Fibroblast of peridontal ligament (primary cell): ENCODE results near the gene RAB4B.
"Not testable (repeated sequence)": the region's sequence is repeated elsewhere in the genome, so short reads cannot be mapped to it uniquely, and the experiment has no call there.

Experiments
- DNase-seq: peaks from one replicate; pipeline ENCODE4 v3.0.0-alpha.2; 2010; ENCODE audit errors: extremely low read depth

RAB4B gene

DNA sequence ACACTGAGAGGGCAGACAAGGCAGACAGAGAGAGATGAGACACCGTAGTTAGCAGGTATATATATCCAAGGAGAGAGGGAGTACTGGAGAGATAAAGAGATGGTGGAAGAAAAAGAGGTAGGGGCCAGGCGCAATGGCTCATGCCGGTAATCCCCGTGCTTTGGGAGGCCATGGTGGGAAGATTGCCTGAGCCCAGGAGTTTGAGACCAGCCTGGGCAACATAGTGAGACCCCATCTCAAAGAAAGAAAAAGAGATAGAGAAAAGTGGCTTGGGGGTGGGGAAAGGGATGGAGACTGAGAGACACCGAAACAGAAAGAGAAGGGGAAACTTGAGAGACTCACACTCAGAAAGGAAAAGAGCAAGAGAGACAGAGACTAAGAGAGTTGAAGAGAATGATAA is 2.5 kb downstream of the RAB4B start:
- no peak for DNase-seq

DNA sequence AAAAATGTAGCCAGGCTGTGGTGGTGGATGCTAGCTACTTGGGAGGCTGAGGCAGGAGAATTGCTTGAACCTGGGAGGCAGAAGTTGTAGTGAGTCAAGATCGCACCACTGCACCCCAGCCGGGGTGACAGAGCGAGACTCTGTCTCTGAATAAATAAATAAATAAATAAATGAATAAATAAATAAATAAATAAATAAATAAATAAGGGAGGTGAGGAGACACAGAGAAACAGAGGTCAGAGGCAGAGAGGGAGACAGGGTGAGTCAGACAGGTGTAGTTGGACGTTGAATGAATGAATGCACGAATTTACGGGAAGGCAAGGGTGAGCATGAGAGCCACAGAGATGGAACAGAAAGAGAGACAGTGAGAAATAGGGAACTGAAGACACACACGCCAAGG is 3.1 kb downstream of the RAB4B start:
- DNase-seq, result no peak

DNA sequence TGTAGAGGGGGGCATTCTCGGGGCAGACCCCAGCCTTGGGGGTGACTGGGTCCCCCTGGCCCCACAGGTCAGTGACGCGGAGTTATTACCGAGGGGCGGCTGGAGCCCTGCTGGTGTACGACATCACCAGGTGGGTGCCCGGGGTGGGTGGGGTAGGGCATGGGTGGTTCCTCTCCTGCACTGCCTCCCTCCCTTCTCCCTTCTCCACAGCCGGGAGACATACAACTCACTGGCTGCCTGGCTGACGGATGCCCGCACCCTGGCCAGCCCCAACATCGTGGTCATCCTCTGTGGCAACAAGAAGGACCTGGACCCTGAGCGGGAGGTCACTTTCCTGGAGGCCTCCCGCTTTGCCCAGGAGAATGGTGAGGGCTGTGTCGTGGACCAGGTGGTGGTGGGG is 5.7 kb downstream of the RAB4B start:
- no peak for DNase-seq

DNA sequence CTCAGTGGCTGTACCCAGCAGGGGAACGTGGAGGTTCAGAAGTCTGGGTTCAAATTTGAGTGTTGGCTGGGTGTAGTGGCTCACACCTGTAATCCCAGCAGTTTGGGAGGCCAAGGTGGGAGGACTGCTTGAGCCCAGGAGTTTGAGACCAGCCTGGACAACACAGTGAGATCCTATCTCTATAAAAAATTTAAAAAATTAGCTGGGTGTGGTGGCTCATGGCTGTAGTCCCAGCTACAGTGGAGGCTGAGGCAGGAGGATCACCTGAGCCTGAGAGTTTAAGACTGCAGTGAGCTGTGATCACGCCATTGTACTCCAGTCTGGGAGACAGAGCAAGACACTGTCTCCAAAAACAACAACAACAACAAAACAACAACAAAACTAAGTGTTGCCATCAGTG is 6.1 kb downstream of the RAB4B start:
- not testable (repeated sequence) for DNase-seq

DNA sequence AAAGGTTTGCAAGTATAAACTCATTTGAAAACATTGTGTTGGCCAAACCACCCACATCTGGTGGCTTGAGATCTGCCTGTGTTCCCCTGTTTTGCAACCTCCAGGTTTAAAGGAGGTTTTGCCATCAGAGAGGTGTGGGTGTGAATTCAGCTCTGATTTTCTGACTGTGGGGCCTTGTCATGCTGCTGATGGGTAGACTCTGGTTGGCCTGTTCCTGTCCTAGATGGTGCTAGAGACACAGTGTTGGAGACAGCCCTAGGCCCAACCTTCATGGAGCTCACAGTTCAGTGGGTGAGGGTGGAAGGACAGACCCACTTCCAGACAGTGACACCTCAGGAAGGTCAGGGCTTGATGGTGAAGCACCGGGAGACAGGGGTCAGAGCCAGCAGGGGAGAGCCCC is 7.5 kb downstream of the RAB4B start:
- no peak for DNase-seq

DNA sequence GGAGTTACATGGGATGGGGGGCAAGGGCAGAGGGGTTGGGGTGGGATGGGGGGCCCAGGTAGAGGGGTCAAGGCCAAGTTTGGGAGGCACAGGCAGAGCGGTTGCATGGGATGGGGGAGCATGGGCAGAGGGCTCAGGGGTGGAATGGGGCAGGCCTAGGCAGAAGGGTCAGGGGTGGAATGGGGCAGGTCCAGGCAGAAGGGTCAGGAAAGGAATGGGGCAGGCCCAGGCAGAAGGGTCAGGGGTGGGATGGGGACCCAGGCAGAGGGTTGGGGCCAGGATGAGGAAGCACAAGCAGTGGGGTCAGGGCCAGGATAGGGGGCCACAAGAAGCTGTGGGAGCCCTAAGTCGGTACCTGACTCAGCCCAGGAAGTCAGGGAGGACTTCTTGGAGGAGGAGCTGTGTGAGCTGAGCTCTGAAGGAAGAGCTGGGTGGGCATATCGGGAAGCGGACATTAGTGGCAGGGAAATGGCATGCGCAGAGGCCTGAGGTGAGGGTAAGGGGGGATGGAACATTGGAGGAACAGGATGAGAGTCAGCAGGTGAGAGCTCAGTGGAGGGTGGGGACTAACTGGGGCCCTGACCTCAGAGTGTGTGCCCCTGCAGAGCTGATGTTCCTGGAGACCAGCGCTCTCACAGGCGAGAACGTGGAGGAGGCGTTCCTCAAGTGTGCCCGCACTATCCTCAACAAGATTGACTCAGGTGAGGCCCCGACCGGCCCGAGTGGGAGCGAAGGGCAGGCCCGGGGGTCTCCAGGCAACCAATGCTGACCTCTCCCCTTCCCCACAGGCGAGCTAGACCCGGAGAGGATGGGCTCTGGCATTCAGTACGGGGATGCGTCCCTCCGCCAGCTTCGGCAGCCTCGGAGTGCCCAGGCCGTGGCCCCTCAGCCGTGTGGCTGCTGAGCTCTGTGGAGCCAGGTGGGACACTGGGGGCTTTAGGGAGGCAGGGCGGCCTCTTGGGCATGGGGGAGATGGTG is 8.3 kb downstream of the RAB4B start:
- no peak for DNase-seq

DNA sequence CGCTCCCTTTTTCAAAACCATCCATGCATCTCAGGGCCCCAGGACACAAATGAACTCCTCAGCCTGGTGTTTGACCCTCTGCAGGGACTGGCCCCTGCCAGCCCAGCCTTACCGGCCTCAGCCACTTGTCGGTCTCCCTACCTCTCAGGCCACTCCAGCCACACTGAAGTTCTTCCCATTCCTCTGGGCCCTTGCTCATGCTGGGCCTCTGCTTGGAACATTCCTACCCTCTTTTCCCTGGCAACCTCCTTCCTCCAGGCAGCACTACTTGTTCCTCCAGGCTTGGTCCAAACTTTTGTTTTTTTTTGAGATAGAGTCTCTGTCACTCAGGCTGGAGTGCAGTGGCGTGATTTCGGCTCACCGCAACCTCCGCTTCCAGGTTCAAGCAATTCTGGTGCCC is 13.3 kb downstream of the RAB4B start:
- DNase-seq, result no peak

DNA sequence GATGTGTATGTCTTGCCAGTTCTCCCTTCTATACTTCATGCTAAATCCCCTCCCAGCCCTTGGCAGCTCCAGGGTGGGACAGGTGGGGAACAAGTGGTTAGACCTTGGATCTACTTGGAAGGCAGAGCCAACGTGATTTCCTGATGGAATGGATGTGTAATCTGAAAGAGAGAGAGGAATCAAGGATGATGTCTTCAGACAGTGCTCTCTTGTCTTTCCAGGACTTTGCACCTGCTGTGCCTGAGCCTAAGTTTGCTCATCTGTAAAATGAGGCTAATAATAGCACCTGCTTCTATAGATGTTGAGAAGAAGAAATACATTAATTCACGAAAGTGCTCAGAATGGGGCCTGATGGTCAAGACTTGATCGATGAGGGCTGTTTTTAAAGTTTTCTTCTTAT is 13.9 kb downstream of the RAB4B start:
- DNase-seq, result no peak

DNA sequence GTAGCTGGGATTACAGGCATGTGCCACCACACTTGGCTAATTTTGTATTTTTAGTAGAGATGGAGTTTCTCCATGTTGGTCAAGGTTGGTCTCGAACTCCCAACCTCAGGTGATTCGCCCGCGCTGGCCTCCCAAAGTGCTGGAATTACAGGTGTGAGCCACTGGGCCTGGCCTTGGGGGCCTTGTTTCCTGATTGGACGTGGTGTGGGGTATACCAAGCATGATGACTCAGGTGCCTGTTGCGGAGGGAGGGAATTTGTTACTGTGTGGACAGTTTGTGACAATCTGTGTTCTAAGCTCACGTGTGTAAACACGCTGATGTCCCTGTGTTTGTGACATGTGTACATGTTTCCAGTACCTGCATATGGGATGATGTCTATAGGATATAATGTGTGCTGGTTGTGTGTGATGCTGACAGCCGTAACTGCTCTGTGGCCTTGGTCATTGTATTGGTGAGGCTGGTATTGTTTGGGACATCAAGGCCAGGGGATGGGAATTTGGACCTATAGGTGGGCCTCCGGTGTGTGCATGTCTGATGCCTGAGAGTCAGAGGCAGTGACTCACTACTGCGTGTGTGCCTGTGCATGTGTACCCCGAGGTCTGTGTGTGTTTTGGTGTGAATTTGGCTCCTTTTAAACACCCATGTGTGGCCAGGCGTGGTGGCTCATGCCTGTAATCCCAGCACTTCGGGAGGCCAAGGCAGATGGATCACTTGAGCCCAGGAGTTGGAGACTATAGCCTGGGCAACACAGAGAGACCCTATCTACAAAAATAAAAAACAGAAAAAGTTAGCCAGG is 19.3 kb downstream of the RAB4B start:
- no peak for DNase-seq

DNA sequence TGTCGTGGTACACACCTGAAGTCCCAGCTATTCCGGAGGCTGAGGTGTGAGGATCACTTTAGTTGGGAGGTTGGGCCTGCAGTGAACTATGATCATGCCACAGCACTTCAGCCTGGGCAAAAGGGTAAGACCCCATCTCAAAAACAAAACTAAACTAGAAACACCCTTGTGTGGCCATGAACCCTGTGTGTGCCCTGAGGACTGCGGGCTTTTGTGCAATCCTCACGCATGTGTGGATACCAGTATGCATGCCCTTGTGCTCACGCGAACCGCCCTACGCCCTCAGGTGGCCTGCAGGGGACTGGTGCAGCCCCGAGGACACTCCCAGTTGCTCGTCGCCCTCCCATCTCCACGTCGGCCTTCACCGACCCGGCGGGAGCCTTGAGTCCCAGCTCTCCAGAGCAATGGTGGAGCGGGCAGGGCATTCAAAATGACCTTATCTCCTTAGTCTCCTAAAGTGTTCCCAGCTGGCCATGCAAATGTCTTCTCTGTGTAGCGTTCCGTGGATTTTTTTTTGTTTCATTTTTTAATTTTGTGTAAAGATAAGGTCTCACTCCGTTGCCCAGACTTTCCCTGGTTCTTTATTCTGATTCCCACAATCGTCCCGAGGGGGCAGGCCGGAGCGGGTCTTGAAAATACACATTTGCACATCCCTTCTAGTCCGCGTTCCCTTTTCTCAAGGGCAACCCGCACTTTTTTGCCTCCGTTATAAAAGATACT is 20.1 kb downstream of the RAB4B start:
- DNase-seq, result peak; percentile 48

DNA sequence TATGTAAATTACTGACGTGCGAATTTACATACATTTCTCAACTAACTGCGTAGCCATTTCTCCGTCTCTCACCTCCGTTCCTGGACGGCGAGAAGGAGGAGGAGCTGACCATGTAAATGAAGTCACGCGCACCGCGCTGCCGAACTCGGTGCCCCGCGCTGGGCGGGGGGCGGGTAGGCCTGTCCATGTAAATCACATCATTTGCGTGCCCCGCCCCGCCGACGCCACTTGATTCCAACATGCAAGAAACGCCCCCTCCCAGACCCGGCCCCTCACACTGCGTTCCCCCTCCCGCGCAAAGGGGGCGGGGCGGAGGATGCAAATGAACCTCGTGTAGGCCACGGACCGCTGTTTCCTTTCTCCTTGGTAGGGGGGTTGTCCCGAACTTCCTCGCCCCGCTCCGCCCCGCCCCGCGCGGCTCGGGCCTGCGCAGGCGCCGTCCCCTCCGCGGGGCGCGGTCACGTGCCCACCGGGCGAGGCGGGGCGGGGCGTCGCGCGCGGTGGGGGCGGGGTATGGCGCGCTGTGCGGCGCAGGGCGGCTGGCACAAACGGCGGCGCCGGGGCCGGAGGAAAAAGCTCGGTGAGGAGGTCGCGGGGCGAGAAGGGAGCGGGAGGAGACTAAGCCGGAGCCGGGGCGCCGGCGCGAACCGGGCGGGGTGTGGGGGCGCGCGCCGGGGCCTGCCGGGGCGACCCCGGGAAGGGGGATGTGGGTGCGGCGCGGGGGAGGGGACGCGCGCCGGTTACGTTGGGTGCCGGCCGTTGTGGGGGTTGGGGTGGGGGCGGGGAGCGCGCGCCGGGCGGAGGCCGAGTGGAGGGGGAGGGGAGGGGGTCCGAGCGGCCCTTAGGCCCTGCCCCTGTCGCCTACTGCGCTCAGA is 20.9 kb downstream of the RAB4B start, which contains the start of gene EGLN2:
EGLN2 (plus strand) TSS at position 509 of the 875 bp plus-strand sequence. CDS start 1,382 bp downstream, outside the sequence.
- peak; percentile 99 for DNase-seq

DNA sequence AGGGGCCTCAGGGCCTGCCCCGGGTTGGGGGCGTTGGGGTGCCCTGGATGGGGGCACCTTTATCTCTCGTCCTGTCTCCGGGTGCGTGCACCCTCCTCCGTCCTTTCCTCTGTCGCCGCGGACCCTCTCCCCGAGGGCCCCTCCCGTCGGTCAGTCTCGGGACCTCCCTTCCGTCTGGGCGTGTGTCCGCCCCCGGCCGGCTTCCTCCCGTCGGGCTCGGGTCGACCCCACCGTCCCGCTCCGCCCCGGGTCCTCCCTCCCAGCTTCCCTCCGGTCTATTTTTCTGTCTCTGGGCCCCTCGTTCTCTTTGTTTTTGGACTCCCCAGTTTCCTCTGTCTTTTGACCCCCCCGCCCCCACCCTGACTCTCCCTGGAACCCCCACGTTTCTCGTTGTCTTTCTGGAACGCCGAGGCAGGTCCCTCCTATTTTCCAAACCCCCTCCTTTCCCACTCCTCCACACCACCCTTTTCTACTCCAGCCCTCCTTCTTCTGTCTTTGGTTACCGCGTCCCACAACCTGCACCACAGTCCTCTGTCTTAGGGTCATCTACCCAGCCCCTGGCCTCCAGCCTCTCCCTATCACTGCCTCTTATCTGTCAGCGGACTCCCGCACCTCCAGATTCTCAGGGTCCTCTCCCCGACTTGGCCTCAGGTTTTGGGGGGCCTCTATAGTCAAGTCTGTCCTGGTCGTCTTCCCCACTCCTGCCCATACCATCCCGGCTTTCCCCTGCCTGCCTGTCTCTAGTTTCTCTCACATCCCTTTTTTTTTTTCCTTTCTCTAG is 21.7 kb downstream of the RAB4B start:
- no peak for DNase-seq

DNA sequence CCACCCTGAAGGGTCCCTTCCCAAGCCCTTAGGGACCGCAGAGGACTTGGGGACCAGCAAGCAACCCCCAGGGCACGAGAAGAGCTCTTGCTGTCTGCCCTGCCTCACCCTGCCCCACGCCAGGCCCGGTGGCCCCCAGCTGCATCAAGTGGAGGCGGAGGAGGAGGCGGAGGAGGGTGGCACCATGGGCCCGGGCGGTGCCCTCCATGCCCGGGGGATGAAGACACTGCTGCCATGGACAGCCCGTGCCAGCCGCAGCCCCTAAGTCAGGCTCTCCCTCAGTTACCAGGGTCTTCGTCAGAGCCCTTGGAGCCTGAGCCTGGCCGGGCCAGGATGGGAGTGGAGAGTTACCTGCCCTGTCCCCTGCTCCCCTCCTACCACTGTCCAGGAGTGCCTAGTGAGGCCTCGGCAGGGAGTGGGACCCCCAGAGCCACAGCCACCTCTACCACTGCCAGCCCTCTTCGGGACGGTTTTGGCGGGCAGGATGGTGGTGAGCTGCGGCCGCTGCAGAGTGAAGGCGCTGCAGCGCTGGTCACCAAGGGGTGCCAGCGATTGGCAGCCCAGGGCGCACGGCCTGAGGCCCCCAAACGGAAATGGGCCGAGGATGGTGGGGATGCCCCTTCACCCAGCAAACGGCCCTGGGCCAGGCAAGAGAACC is 22.4 kb downstream of the RAB4B start:
- no peak for DNase-seq

DNA sequence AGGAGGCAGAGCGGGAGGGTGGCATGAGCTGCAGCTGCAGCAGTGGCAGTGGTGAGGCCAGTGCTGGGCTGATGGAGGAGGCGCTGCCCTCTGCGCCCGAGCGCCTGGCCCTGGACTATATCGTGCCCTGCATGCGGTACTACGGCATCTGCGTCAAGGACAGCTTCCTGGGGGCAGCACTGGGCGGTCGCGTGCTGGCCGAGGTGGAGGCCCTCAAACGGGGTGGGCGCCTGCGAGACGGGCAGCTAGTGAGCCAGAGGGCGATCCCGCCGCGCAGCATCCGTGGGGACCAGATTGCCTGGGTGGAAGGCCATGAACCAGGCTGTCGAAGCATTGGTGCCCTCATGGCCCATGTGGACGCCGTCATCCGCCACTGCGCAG is 22.9 kb downstream of the RAB4B start:
- no peak for DNase-seq

DNA sequence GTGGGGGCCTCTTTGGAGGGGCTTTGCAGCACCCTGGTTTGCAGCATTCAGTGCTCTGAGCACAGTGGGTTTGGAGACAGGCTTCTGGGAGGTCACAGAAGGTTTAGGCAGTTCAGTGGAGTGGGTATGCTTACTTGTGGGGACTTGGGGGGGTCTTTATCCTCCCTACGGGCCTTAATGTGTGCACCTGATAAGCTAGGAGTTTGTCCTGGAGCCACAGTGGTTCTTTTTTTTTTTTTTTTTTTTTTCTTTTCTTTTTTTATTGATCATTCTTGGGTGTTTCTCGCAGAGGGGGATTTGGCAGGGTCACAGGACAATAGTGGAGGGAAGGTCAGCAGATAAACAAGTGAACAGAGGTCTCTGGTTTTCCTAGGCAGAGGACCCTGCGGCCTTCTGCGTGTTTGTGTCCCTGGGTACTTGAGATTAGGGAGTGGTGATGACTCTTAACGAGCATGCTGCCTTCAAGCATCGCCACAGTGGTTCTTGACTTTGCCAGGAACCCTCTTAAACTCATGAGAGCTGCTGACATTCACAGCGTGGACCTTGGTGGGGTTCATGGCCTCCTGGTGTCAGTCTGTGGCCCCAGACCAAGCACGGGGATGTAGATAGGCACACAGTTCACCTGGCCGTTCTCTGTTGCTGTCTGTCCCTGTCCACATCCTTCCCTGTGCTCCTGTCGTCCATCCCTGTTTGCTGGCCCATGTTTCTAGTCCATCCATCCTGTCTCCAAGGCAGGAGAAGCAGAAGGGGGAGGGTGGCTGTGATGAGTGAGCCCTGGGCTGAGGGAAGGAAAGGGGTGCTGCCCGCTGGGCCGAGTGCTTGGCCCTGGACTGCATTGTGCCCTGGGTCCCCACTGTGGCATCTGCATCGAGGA is 23.6 kb downstream of the RAB4B start:
- DNase-seq, result no peak

DNA sequence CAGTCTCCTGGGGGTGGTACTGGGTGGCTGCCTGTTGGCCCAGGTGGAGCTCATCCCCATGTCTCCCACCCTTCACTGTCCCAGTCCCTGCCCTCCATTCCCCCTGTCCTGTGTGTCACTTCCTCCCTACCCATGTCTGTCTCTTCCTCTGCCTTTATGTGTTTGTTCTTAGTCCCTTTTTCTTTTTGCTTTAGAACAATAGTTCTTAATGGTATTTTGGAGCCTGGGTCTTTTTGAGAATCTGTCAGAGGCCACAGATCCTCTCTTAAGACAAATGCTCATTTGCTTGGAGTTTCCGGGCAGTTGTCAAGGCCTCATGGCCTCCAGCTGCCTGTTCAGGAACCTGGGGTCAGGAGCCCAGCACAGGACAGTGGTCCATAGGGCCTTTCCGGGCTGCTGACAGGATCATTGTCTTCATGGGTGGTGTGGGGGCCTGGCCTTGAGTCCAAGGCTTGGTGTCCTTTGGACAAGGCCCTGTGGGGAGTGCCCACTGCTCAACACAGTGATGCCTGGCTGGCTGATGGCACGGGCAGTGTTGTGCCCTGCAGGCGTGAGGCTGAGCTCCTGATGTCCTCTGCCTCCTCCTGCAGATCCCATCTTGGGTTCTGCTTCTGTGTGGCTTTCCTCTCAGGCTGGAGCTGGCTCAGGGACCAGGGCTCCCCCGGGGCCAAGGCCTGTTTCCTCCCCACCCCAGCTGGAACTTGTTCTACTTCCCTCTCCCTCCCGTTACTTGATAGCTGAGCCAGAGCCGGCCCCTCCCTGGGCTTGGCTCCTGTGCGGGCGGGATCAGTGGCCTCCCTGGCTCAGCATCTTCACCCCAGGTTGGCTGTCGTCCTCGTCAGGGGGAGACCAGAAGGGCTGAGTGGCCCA is 24.5 kb downstream of the RAB4B start:
- no peak for DNase-seq

DNA sequence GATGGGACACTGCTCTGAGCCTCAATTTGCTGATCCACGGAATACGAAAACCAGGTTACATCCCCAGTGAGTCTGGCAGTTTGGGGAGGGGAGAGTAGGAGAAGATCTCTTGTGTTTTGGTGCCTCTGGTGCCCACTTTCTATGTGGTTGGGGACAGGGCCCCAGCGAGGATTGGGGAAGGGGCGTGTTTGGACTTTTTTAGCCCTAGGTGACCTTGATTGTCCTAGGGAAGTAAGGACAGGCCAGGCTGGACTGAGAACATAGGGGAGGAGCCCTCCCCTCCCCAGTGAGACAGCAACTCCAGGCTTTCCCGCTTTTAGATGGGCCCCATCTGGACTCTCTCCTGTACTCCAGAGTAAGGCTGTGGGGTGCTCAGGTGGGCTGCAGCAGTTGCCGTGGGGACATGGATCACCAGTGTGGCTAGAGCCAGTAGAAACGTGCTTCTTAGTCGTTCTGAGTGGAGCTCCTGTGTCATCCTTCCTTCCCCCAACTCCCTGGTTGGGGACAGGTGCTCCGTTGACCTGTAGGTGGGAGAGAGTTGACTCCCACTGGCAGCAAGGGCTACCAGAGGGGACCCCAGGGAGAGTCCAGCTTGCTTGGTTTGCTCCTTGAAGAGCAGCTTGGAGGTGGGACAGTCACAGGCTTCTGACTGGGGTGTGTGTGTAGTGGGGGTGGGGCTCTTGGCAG is 25.3 kb downstream of the RAB4B start:
- no peak for DNase-seq
